ENCODE results near the gene MCIDAS. TPM values are rescaled to one million over a fixed set of nuclear protein-coding genes. Genes with fewer than 3 reads are reported as not detected.
A peak's percentile ranks its signal among the peaks of the same experiment; 100 is the strongest.

The MCIDAS gene
- total RNA-seq, 1 donor from 2014 or later: not detected

DNA sequence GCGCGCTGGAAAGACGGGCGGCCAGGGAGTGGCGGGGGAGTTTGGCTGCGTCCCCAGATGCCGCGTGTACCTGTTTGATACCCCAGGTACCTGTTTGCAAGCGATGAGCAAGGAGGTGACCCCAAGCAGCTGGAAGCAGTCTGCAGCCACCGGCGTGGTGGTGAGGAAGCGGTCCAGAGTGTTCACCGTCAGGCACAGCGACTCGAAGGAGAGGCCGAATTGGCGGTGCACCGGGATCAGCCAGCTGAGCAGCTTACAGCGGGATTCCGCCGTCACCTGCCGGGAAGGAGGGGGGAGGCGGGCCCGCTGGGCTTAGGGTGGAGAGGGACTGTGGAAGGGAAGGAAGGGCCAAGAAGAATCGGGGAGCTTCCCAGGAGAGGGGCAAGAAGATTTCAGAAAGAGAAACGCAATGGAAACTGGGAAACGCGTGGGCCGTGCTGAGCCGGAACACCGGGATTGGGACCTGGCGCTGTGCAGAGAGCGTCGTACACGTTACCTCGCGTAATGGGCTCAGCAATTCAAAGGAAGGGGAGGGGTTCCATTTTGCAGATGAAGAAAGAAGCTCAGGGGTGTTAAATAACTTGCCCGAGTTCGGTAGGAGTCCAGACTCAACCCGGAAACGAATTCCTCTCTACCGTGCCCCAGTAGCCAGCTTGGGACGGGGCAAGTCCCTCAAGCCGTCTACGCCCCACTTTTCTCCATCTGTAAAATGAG, 5.3 kb upstream of the MCIDAS start:
- ChIA-PET CTCF (interaction anchor here (0.8 kb wide), 1 partner anchor 11 kb away, joined by 3 read pairs; no protein-coding TSS in a partner anchor), POLR2A (interaction anchor here (0.7 to 1.2 kb wide), 3 partner anchors 70 to 75 kb away, joined by 4 to 10 read pairs (median 7); partner anchors contain the start of genes DHX29 and MTREX)
- no peaks in the 10 kb centered on the region for H3K36me3 Mint-ChIP-seq (ENCODE audit: low read depth)
- peaks cover 36% of the 10 kb centered on the region for H3K4me1 Mint-ChIP-seq
- no peaks in the 10 kb centered on the region for H3K9me3 Mint-ChIP-seq
- H3K27me3 Mint-ChIP-seq: peaks cover 68% of the 10 kb centered on the region
- no peak for TF ChIP-seq CTCF (IDR thresholded peaks at IDR 0.05)
- peak; percentile 29 for DNase-seq
- peak overlapping the region; percentile 81 for H3K4me3 Mint-ChIP-seq
- intact Hi-C loops (cut with micrococcal nuclease): loop anchor here (2.0 to 5.0 kb wide), 2 partner anchors 74 to 305 kb away; partner anchors contain the start of genes DHX29 and MTREX
- H3K27ac Mint-ChIP-seq: no peak overlapping the region
- ATAC-seq (ENCODE audit: low read depth): no peak

GRCh38 chr5:55231919-55232270, 4.8 kb upstream of the MCIDAS start:
- CTCF ChIA-PET: interaction anchor here (1.4 kb wide), 1 partner anchor 60 kb away, joined by 4 read pairs; no protein-coding TSS in a partner anchor
- H3K4me3 Mint-ChIP-seq: peak overlapping the region; percentile 81
- intact Hi-C loops (cut with micrococcal nuclease): loop anchor here (1.0 to 5.0 kb wide), 3 partner anchors 9 to 305 kb away; partner anchors contain the start of genes DHX29 and MTREX
- DNase-seq (no peak), ATAC-seq (ENCODE audit: low read depth) (no peak)
- H3K4me1 Mint-ChIP-seq: peaks cover 37% of the 10 kb centered on the region
- TF ChIP-seq CTCF (IDR thresholded peaks at IDR 0.05): no peak
- POLR2A ChIA-PET: interaction anchor here (1.2 kb wide), 1 partner anchor 75 kb away, joined by 7 read pairs; the partner anchor contains the start of genes DHX29 and MTREX
- H3K36me3 Mint-ChIP-seq (ENCODE audit: low read depth): no peaks in the 10 kb centered on the region
- H3K9me3 Mint-ChIP-seq: no peaks in the 10 kb centered on the region
- no peak overlapping the region for H3K27ac Mint-ChIP-seq
- H3K27me3 Mint-ChIP-seq: peaks cover 68% of the 10 kb centered on the region

DNA sequence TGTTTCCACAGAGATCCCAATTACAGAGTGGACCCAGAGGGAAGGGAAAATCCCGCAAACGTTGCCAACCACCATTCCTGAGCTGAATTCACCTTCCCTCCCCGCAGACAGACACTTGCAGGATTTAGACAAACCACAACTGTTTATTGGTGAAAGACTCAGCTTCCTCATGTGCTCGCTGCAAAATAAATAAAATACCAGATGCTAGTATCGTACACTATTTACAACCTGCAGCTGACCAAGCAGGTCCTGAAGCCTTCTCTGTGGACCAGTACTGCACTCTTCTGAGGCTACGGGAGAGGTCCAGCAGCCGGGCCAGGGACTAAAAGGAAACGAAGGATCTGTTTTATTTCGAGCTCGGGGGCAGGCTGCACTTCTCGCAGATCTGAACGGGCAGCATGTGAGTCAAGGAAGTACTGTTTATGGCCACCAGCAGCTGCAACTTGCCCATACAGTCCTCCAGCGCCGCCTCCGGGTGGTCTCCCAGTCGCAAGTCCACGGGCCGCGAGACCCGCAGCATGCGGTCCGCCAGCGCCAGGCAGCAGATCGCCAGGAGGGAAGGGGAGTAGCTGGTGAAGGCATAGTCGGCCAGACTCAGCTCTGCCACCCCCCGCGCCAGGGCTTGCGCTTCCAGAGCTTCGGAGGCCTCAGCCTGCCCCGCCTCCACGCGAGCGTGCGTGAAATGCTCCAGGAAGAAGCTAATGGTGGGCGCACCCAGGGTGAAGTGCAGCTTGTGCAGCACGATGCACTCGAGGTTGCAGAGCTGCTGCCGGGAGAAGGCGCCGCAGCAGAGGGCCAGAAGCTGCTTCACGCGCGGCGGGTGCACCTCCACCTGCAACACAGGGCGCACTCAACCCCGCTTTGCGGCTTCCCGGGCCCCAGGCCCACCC, 4.2 kb upstream of the MCIDAS start:
- no peak overlapping the region for H3K27ac Mint-ChIP-seq
- intact Hi-C loops (cut with micrococcal nuclease): loop anchor here (1.0 to 5.0 kb wide), 2 partner anchors 8 to 306 kb away; no protein-coding TSS in a partner anchor
- peaks cover 39% of the 10 kb centered on the region for H3K4me1 Mint-ChIP-seq
- peak; percentile 35 for DNase-seq
- H3K9me3 Mint-ChIP-seq: no peaks in the 10 kb centered on the region
- ATAC-seq (ENCODE audit: low read depth): no peak
- H3K4me3 Mint-ChIP-seq: peak overlapping the region; percentile 81
- peaks cover 63% of the 10 kb centered on the region for H3K27me3 Mint-ChIP-seq
- no peak for TF ChIP-seq CTCF (IDR thresholded peaks at IDR 0.05)
- POLR2A ChIA-PET: interaction anchor here (1.2 kb wide), 1 partner anchor 76 kb away, joined by 7 read pairs; the partner anchor contains the start of genes DHX29 and MTREX
- CTCF ChIA-PET: interaction anchor here (1.4 kb wide), 1 partner anchor 59 kb away, joined by 4 read pairs; no protein-coding TSS in a partner anchor
- H3K36me3 Mint-ChIP-seq (ENCODE audit: low read depth): no peaks in the 10 kb centered on the region

DNA sequence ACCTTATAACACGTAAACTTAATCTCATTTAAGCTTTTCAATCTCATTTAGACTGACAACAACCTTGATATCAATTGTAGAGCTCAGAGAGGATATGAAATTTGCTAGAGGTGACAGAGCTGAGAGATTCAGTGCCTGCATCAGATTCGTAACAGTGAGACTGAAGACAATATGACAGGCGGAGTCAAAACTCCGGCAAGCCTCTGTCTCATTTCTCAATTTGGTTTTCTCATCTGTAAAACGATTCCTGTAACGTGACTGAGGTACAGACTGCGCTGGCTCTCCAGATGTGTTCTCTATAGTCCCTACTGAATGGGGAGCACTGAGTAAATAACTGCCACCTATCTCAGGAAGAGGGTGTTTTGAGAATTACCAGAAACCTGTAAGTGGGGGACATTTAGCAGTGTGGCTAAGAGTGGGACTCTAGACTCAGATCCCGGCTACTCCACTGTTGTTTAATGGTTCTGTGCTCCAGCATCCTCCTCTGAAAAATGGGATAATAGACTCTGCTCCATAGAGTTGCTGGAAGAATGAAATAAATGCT, 3.0 kb upstream of the MCIDAS start:
- Mint-ChIP-seq H3K9me3 (no peaks in the 10 kb centered on the region), H3K4me1 (peaks cover 43% of the 10 kb centered on the region), H3K36me3 (ENCODE audit: low read depth) (no peaks in the 10 kb centered on the region), H3K27ac (no peak overlapping the region), H3K27me3 (peaks cover 72% of the 10 kb centered on the region), H3K4me3 (no peak overlapping the region)
- no peak for ATAC-seq (ENCODE audit: low read depth)
- no peak for DNase-seq
- TF ChIP-seq CTCF (IDR thresholded peaks at IDR 0.05): no peak
- ChIA-PET POLR2A (no interaction called here), CTCF (no interaction called here)
- intact Hi-C loops (cut with micrococcal nuclease): loop anchor here (5.0 kb wide), 1 partner anchor 307 kb away; no protein-coding TSS in a partner anchor
